OCI-LY1 (cell line): ENCODE results near the gene MDGA2.

Experiments used
- EZH2 ChIP-seq: fragments of 200-600 bp; sonication (generic), shearing (Covaris generic); IDR thresholded peaks from 2 replicates; pipeline ENCODE4 v1.8.0; 2017; ENCODE audit warnings: borderline replicate concordance, mixed run types, mild to moderate bottlenecking, antibody characterized with exemption, low read length, moderate library complexity, mixed read lengths
- TF ChIP-seq, protein P1 (sequence below): fragments of 200-600 bp; sonication (generic), shearing (Covaris generic); IDR thresholded peaks from 2 replicates; pipeline ENCODE4 v1.5.1; 2017; ENCODE audit warnings: mild to moderate bottlenecking, antibody characterized with exemption, low read length, moderate library complexity, mixed read lengths

DNA sequence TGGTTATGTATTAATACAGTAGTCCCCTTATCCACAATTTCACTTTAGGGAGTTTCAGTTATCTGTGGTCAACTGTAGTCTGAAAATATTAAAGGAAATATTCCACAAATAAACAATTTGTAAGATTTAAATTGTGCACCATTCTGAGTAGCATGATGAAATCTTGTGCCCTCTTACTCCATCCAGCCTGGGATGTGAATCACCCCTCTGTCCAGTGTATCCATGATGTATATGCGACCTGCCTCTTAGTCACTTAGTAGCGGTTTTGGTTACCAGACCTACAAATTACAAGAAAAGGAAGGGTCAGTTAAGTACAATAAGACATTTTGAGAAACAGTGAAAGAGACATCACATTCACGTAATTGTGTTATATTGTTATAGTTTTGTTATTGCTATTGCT is 39.9 kb upstream of the MDGA2 start:
- TF ChIP-seq, protein P1, sequence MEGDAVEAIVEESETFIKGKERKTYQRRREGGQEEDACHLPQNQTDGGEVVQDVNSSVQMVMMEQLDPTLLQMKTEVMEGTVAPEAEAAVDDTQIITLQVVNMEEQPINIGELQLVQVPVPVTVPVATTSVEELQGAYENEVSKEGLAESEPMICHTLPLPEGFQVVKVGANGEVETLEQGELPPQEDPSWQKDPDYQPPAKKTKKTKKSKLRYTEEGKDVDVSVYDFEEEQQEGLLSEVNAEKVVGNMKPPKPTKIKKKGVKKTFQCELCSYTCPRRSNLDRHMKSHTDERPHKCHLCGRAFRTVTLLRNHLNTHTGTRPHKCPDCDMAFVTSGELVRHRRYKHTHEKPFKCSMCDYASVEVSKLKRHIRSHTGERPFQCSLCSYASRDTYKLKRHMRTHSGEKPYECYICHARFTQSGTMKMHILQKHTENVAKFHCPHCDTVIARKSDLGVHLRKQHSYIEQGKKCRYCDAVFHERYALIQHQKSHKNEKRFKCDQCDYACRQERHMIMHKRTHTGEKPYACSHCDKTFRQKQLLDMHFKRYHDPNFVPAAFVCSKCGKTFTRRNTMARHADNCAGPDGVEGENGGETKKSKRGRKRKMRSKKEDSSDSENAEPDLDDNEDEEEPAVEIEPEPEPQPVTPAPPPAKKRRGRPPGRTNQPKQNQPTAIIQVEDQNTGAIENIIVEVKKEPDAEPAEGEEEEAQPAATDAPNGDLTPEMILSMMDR: no peak
- no peak for TF ChIP-seq EZH2
